GM12874 (cell line): ENCODE data around the gene MRPL43.

Experiments
- CTCF ChIP-seq: IDR thresholded peaks from 2 replicates; pipeline ENCODE4 v1.5.1; 2011; ENCODE audit warnings: low read depth, mild to moderate bottlenecking, control low read depth, low read length, moderate library complexity; ENCODE audit not compliant: insufficient read depth

MRPL43 gene

GRCh38 chr10:101015582-101015973, 28.3 kb upstream of the MRPL43 start:
- TF ChIP-seq CTCF = no peak

- TF ChIP-seq CTCF = no peak
These were observed 27.8 kb upstream of the MRPL43 start for GRCh38 chr10:101014966-101015581.

GRCh38 chr10:101014230-101014884, 27.1 kb upstream of the MRPL43 start:
- peak; percentile 98 for TF ChIP-seq CTCF

- no peak for TF ChIP-seq CTCF
These were observed 26.1 kb upstream of the MRPL43 start for GRCh38 chr10:101013365-101013825.

- peak; percentile 81 for TF ChIP-seq CTCF
These were observed 25.4 kb upstream of the MRPL43 start for GRCh38 chr10:101012525-101013364.

GRCh38 chr10:101011517-101012423, 24.5 kb upstream of the MRPL43 start:
- TF ChIP-seq CTCF = 0 out of 2 replicates have a peak, but pooled peaks have one; percentile 1
